HG02870 (cell line): ENCODE results near the gene FCGR1A.
A peak's percentile ranks its signal among the peaks of the same experiment; 100 is the strongest.
"Not testable (repeated sequence)": the region's sequence is repeated elsewhere in the genome, so short reads cannot be mapped to it uniquely, and the experiment has no call there.

ENCODE experiments used
- ATAC-seq: cut with Tn5 transposase; IDR thresholded peaks from one replicate; pipeline ENCODE4 v1.9.1; 2021; ENCODE audit warnings: mild to moderate bottlenecking, moderate library complexity; ENCODE audit not compliant: unreplicated experiment

FCGR1A gene

GRCh38 chr1:149775510-149776147, 6.9 kb upstream of the FCGR1A start:
- ATAC-seq = not testable (repeated sequence)

GRCh38 chr1:149777084-149777483, 5.4 kb upstream of the FCGR1A start:
- not testable (repeated sequence) for ATAC-seq

GRCh38 chr1:149778313-149778712, 4.2 kb upstream of the FCGR1A start:
- not testable (repeated sequence) for ATAC-seq

- not testable (repeated sequence) for ATAC-seq
These were observed 995 bp upstream of the FCGR1A start for GRCh38 chr1:149781413-149781984.

GRCh38 chr1:149783289-149783688, 795 bp downstream of the FCGR1A start:
- ATAC-seq = not testable (repeated sequence)

GRCh38 chr1:149783868-149784267, 1.4 kb downstream of the FCGR1A start:
- ATAC-seq = not testable (repeated sequence)

GRCh38 chr1:149787688-149788451, 5.4 kb downstream of the FCGR1A start:
- not testable (repeated sequence) for ATAC-seq

- ATAC-seq = peak; percentile 65
These were observed 10.0 kb downstream of the FCGR1A start for GRCh38 chr1:149792502-149792901.

- peak; percentile 78 for ATAC-seq
These were observed 10.5 kb downstream of the FCGR1A start for GRCh38 chr1:149792912-149793515.

- ATAC-seq = not testable (repeated sequence)
These were observed 11.4 kb downstream of the FCGR1A start for GRCh38 chr1:149793885-149794284.

GRCh38 chr1:149801628-149802027, 19.1 kb downstream of the FCGR1A start:
- ATAC-seq = not testable (repeated sequence)

GRCh38 chr1:149804417-149805080, 22.1 kb downstream of the FCGR1A start:
- ATAC-seq = not testable (repeated sequence)

GRCh38 chr1:149810697-149811405, 28.4 kb downstream of the FCGR1A start:
- ATAC-seq = not testable (repeated sequence)

GRCh38 chr1:149811514-149811889, 29.0 kb downstream of the FCGR1A start:
- peak; percentile 23 for ATAC-seq

- ATAC-seq = peak; percentile 79
These were observed 29.7 kb downstream of the FCGR1A start for GRCh38 chr1:149811890-149812829.

- peak; percentile 5 for ATAC-seq
These were observed 30.7 kb downstream of the FCGR1A start for GRCh38 chr1:149812893-149813801.

GRCh38 chr1:149820387-149820786, 37.9 kb downstream of the FCGR1A start:
- ATAC-seq = not testable (repeated sequence)

- not testable (repeated sequence) for ATAC-seq
These were observed 44.1 kb downstream of the FCGR1A start for GRCh38 chr1:149826555-149826954.
